GM18505 (cell line): ENCODE results near the gene CDH20.
"Not testable (repeated sequence)": the region's sequence is repeated elsewhere in the genome, so short reads cannot be mapped to it uniquely, and the experiment has no call there.

Source experiments
- ATAC-seq: cut with Tn5 transposase; IDR thresholded peaks from one replicate; pipeline ENCODE4 v1.9.1; 2021; ENCODE audit not compliant: unreplicated experiment
- POLR2A ChIP-seq: IDR thresholded peaks from 4 replicates; pipeline ENCODE4 v1.6.1; 2011; ENCODE audit warnings: borderline replicate concordance; ENCODE audit not compliant: insufficient read depth, insufficient read length; ENCODE audit errors: extremely low read depth

The CDH20 gene

DNA sequence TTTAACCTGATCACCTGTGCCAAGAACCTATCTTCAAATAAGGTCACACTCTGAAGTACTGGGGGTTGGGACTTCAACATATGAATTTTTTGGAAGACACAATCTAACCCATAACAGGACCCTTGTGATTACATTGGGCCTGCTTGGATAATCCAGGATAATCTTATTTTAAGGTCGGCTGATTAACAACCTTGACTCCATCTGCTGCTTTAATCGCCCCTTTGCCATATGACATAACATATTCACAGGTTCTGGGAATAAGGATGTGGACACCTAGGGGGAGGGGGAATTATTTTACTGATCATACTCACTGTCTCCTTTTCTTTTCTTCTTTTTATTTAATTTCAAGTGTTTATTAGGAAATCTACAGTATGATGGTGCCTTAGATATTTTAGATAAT, 34.8 kb downstream of the CDH20 start:
- TF ChIP-seq POLR2A, result no peak
- ATAC-seq, result no peak

DNA sequence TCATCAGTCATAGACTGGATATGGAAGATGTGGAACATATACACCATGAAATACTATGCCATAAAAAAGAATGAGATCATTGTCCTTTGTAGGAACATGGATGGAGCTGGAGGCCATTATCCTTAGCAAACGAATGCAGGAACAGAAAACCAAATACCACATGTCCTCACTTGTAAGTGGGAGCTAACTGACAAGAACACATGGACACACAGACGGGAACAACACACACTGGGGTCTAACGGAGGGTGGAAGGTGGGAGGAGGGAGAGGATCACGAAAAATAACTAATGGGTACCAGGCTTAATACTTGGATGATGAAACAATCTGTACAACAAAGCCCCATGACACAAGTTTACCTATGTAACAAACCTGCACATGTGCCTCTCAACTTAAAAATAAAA, 36.4 kb downstream of the CDH20 start:
- ATAC-seq, result not testable (repeated sequence)

- ATAC-seq, result no peak
- TF ChIP-seq POLR2A, result no peak
Measured at GRCh38 chr18:61371111-61371510, 37.9 kb downstream of the CDH20 start.

DNA sequence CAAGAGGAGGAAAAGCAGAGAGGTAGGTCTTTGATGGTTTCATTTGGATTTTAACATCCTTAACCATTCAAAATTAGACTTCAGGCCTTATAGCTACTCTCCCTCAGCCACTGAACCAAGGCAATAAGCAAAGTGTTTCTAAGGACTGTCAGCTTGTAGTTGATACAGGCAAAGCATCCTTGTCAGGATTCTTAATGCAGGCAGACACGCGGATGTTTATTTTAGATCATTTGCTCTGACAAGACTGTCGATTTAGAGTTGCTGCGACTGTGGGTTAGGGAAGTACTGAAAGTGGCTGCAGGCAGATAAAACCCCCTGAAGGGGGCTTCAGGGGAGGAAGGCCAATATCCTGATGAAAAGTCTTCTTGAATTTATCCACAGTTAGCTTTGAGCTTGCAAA, 46.6 kb downstream of the CDH20 start:
- no peak for TF ChIP-seq POLR2A
- ATAC-seq, result no peak

DNA sequence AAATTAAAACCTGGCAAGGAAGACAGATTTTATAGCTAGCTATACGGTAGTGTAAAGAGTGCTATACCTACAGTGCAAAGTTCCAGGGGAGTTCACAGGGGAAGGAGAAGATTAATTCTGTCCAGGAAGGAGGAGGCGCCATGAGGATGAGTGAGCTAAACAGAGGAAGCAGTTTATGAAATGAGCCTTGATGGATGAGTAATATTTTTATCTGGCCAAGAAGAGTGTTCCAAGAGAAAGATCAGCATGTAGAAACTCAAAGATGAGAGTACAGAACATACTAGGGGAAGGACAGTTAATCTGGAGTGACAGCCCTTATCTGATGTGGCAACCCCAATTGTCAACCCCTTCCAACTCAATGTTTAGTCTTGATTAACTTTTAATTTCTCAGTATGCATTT, 54.8 kb downstream of the CDH20 start:
- TF ChIP-seq POLR2A, result no peak
- no peak for ATAC-seq

DNA sequence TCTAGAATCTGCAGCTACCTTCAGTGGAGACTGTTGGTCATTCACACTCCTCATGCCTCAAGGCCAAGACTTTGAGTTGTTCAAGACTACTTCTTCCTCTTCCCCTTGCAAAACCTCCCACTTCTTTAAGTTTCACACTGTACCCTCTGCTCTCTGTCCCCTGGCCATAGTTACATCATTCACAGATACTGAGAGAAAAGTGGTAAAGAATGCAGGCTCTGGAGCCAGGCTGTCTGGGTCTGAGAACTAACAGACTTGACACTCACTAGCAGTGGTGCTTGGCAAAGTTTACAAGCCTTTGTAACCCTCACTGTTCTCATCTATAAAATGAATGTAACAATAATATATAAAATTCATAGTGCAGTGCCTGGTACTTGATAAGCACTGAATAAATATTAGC, 61.8 kb downstream of the CDH20 start:
- no peak for ATAC-seq
- TF ChIP-seq POLR2A, result no peak

DNA sequence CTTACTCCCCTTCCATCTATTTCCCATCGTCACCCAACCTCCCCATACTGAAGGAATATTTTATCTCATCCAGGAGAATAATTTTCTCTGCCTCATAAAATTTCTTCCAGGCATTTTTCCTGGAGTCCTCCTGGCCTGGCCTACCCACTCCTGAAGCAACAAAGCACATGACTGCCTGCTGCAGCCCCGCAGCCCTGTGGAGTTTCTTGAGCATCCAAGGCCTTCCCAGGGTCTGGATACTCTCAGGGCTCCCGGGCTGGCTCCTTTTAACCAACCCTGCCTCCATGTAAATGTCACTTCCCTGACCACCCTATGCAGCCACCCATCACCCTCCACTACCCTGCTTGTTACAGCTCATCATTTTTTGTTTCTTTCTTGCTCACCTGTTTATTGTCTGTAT, 64.0 kb downstream of the CDH20 start:
- TF ChIP-seq POLR2A, result no peak
- no peak for ATAC-seq

- no peak for ATAC-seq
Measured at GRCh38 chr18:61398961-61399705, 65.9 kb downstream of the CDH20 start.

GRCh38 chr18:61400016-61400635, 66.9 kb downstream of the CDH20 start:
- ATAC-seq, result no peak
- TF ChIP-seq POLR2A, result no peak

More at GRCh38 chr18:61398961-61399705, 65.9 kb downstream of the CDH20 start:
- no peak for TF ChIP-seq POLR2A

DNA sequence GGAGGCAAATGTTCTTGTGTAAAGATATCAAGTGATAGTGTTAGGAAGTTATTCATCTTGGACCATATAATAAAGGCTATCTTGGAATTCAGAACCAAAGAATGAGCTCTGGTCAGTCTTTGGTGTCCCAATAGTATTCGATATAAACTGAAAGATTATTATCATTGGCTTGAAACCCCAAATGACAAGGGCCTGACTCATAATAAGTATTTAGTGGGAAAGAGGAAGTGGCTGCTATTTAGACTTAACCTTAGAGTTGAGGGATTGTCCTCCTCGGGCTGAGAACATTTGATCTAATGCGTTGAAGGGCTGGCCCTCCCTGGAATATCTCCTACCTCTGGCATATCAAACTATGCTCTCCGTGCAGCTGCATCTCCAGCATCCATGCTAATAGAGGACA, 67.5 kb downstream of the CDH20 start:
- no peak for ATAC-seq
- no peak for TF ChIP-seq POLR2A

GRCh38 chr18:61402726-61403125, 69.5 kb downstream of the CDH20 start:
- ATAC-seq, result no peak
- TF ChIP-seq POLR2A, result no peak

DNA sequence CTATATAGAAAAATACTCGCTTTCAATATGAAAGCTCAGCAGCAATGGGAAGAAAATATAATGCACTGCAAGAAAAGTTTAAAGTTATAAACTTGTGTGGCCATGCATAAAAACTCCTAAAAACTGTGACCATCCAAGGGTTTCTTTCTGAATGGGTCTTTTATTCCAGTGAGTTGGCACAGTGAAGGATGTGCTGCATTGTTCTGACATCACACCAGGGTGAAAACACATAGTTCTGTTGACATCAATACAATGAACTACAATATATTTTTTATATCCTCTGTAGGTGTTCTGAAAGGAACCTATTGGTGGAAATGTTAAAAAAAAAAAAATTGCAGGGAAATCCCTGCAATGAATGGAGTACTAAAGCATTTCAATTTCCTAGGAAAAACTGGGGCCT, 80.2 kb downstream of the CDH20 start:
- no peak for ATAC-seq
- no peak for TF ChIP-seq POLR2A

DNA sequence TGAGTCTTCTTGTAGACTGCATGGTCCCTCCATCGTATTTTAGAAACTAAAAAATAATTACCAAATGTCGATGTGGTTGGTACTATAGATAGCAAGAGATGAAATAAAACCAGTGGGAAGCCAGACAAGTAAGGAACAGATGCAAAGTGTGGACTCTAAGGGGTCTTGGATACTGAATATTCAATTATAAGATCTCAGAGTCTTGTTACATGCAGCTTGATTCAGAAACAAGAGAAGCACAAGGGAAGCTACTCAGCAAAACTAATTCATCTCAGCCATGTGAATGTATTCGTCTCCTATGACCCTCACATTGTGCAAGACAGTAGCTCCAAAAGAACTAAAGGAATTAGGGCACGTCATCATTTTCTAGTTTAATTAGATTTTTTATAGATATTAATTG, 80.9 kb downstream of the CDH20 start:
- no peak for TF ChIP-seq POLR2A
- ATAC-seq, result no peak

- ATAC-seq, result no peak
- no peak for TF ChIP-seq POLR2A
Measured at GRCh38 chr18:61419763-61420162, 86.5 kb downstream of the CDH20 start.

- TF ChIP-seq POLR2A, result no peak
- ATAC-seq, result no peak
Measured at GRCh38 chr18:61420218-61420885, 87.1 kb downstream of the CDH20 start.

GRCh38 chr18:61426492-61427053, 93.3 kb downstream of the CDH20 start:
- no peak for TF ChIP-seq POLR2A
- ATAC-seq, result no peak
